COLO668 (cell line): ENCODE data around the gene ISG15.
"Not testable (repeated sequence)": the region's sequence is repeated elsewhere in the genome, so short reads cannot be mapped to it uniquely, and the experiment has no call there.

Experiments used
- DNase-seq: peaks from one replicate; lab custom pipeline; 2025; ENCODE audit not compliant: unreplicated experiment; lab: John Stamatoyannopoulos, UW

Gene ISG15

GRCh38 chr1:1043921-1044320 is 30.6 kb downstream of the ISG15 start:
- no peak for DNase-seq

GRCh38 chr1:1044455-1045078 is 31.3 kb downstream of the ISG15 start:
- no peak for DNase-seq

GRCh38 chr1:1045129-1045528 is 31.8 kb downstream of the ISG15 start:
- DNase-seq, result no peak

- DNase-seq, result no peak
Measured at GRCh38 chr1:1046243-1046642, 32.9 kb downstream of the ISG15 start.

GRCh38 chr1:1046767-1047166 is 33.5 kb downstream of the ISG15 start:
- no peak for DNase-seq

- DNase-seq, result no peak
Measured at GRCh38 chr1:1047407-1047806, 34.1 kb downstream of the ISG15 start.

- DNase-seq, result no peak
Measured at GRCh38 chr1:1047963-1048362, 34.7 kb downstream of the ISG15 start.

GRCh38 chr1:1048765-1049164 is 35.5 kb downstream of the ISG15 start:
- DNase-seq, result no peak

- no peak for DNase-seq
Measured at GRCh38 chr1:1049318-1050165, 36.2 kb downstream of the ISG15 start.

- DNase-seq, result peak; percentile 52
Measured at GRCh38 chr1:1050577-1051052, 37.3 kb downstream of the ISG15 start.

GRCh38 chr1:1051127-1051810 is 38.0 kb downstream of the ISG15 start:
- DNase-seq, result peak; percentile 62

- DNase-seq, result no peak
Measured at GRCh38 chr1:1052003-1052840, 38.9 kb downstream of the ISG15 start.

- DNase-seq, result no peak
Measured at GRCh38 chr1:1053022-1053421, 39.7 kb downstream of the ISG15 start.

GRCh38 chr1:1053682-1054081 is 40.4 kb downstream of the ISG15 start:
- DNase-seq, result no peak

- no peak for DNase-seq
Measured at GRCh38 chr1:1054099-1054700, 40.9 kb downstream of the ISG15 start.

- no peak for DNase-seq
Measured at GRCh38 chr1:1054971-1055370, 41.7 kb downstream of the ISG15 start.

GRCh38 chr1:1055841-1056736 is 42.8 kb downstream of the ISG15 start:
- no peak for DNase-seq

- DNase-seq, result not testable (repeated sequence)
Measured at GRCh38 chr1:1057769-1058087, 44.4 kb downstream of the ISG15 start.

- DNase-seq, result no peak
Measured at GRCh38 chr1:1058088-1058905, 45.0 kb downstream of the ISG15 start.
